HEK293 (cell line): ENCODE data around the gene CBR1.

Source experiments
- MEIS1 ChIP-seq: sonication (generic); formaldehyde crosslinking; IDR thresholded peaks from 2 replicates; pipeline ENCODE4 v1.8.1; 2022; ENCODE audit warnings: missing genetic modification reagents, mild to moderate bottlenecking, borderline replicate concordance
- YY1 ChIP-seq: fragments of 450-650 bp; formaldehyde crosslinking; IDR thresholded peaks from 2 replicates; pipeline ENCODE4 v1.5.1; 2018; ENCODE audit warnings: missing biosample characterization, missing genetic modification characterization
- ZBTB26 ChIP-seq: fragments of 450-650 bp; formaldehyde crosslinking; optimal IDR thresholded peaks from 2 replicates; pipeline ENCODE3; 2016; ENCODE audit warnings: missing biosample characterization, mild to moderate bottlenecking, missing genetic modification characterization
- ZFP37 ChIP-seq: fragments of 450-650 bp; formaldehyde crosslinking; IDR thresholded peaks from 2 replicates; pipeline ENCODE4 v1.5.1; 2016; ENCODE audit warnings: missing biosample characterization, missing genetic modification characterization
- ZNF311 ChIP-seq: fragments of 450-650 bp; formaldehyde crosslinking; IDR thresholded peaks from 2 replicates; pipeline ENCODE4 v1.5.1; 2017; ENCODE audit warnings: missing biosample characterization, missing genetic modification characterization, borderline replicate concordance
- ZNF423 ChIP-seq: fragments of 450-650 bp; formaldehyde crosslinking; IDR thresholded peaks from 2 replicates; pipeline ENCODE4 v1.5.1; 2016; ENCODE audit warnings: missing biosample characterization, missing genetic modification characterization
- ZNF501 ChIP-seq: fragments of 450-650 bp; formaldehyde crosslinking; IDR thresholded peaks from 2 replicates; pipeline ENCODE4 v1.5.1; 2016; ENCODE audit warnings: missing biosample characterization, missing genetic modification characterization
- ZSCAN30 ChIP-seq: fragments of 450-650 bp; IDR thresholded peaks from 2 replicates; pipeline ENCODE4 v1.5.1; 2018; ENCODE audit warnings: missing biosample characterization, mild to moderate bottlenecking, missing genetic modification characterization, moderate library complexity
- TF ChIP-seq, protein P1 (sequence below): fragments of 450-650 bp; formaldehyde crosslinking; IDR thresholded peaks from 2 replicates; pipeline ENCODE4 v1.5.1; 2016; ENCODE audit warnings: missing biosample characterization, missing genetic modification characterization
- TF ChIP-seq, protein P2 (sequence below): fragments of 450-650 bp; formaldehyde crosslinking; IDR thresholded peaks from 2 replicates; pipeline ENCODE4 v1.5.1; 2017; ENCODE audit warnings: missing biosample characterization, missing genetic modification characterization
- TF ChIP-seq, protein P3 (sequence below): sonication (generic); formaldehyde crosslinking; IDR thresholded peaks from 2 replicates; pipeline ENCODE4 v1.8.1; 2022; ENCODE audit warnings: mild to moderate bottlenecking, moderate library complexity, missing genetic modification reagents

GRCh38 chr21:36115138-36115730, 45.4 kb downstream of the CBR1 start:
- TF ChIP-seq ZSCAN30 (tag by site-specific recombination) (no peak), ZNF501 (no peak), ZFP37 (tag by site-specific recombination) (no peak), MEIS1 (CRISPR knock-in tag) (no peak), ZBTB26 (tag by site-specific recombination) (no peak), ZNF423 (tag by site-specific recombination) (no peak), YY1 (tag by site-specific recombination) (no peak), ZNF311 (tag by site-specific recombination) (no peak)
- TF ChIP-seq, protein P1, sequence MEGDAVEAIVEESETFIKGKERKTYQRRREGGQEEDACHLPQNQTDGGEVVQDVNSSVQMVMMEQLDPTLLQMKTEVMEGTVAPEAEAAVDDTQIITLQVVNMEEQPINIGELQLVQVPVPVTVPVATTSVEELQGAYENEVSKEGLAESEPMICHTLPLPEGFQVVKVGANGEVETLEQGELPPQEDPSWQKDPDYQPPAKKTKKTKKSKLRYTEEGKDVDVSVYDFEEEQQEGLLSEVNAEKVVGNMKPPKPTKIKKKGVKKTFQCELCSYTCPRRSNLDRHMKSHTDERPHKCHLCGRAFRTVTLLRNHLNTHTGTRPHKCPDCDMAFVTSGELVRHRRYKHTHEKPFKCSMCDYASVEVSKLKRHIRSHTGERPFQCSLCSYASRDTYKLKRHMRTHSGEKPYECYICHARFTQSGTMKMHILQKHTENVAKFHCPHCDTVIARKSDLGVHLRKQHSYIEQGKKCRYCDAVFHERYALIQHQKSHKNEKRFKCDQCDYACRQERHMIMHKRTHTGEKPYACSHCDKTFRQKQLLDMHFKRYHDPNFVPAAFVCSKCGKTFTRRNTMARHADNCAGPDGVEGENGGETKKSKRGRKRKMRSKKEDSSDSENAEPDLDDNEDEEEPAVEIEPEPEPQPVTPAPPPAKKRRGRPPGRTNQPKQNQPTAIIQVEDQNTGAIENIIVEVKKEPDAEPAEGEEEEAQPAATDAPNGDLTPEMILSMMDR (tag by site-specific recombination) = no peak
- TF ChIP-seq, protein P2, sequence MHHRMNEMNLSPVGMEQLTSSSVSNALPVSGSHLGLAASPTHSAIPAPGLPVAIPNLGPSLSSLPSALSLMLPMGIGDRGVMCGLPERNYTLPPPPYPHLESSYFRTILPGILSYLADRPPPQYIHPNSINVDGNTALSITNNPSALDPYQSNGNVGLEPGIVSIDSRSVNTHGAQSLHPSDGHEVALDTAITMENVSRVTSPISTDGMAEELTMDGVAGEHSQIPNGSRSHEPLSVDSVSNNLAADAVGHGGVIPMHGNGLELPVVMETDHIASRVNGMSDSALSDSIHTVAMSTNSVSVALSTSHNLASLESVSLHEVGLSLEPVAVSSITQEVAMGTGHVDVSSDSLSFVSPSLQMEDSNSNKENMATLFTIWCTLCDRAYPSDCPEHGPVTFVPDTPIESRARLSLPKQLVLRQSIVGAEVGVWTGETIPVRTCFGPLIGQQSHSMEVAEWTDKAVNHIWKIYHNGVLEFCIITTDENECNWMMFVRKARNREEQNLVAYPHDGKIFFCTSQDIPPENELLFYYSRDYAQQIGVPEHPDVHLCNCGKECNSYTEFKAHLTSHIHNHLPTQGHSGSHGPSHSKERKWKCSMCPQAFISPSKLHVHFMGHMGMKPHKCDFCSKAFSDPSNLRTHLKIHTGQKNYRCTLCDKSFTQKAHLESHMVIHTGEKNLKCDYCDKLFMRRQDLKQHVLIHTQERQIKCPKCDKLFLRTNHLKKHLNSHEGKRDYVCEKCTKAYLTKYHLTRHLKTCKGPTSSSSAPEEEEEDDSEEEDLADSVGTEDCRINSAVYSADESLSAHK (tag by site-specific recombination) = no peak
- TF ChIP-seq, protein P3, sequence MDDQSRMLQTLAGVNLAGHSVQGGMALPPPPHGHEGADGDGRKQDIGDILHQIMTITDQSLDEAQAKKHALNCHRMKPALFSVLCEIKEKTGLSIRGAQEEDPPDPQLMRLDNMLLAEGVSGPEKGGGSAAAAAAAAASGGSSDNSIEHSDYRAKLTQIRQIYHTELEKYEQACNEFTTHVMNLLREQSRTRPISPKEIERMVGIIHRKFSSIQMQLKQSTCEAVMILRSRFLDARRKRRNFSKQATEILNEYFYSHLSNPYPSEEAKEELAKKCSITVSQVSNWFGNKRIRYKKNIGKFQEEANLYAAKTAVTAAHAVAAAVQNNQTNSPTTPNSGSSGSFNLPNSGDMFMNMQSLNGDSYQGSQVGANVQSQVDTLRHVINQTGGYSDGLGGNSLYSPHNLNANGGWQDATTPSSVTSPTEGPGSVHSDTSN (CRISPR knock-in tag) = no peak
